A549 (cell line): ENCODE data around the gene B3GAT1.

ENCODE experiments used
- CTCF ChIP-seq: fragments of >200 bp; sonication (Bioruptor Twin); formaldehyde crosslinking; IDR thresholded peaks from 3 replicates; pipeline ENCODE4 v1.5.1; 2016
- MAZ ChIP-seq: fragments of 150-350 bp; IDR thresholded peaks from 2 replicates; pipeline ENCODE4 v1.6.1; 2014; ENCODE audit warnings: antibody characterized with exemption, low read depth, low read length, borderline replicate concordance
- PBX3 ChIP-seq: IDR thresholded peaks from 2 replicates; pipeline ENCODE4 v1.6.1; 2012

GRCh38 chr11:134413826-134414731 lies 2.0 kb upstream of the B3GAT1 start:
- TF ChIP-seq CTCF (no peak), PBX3 (no peak), MAZ (no peak)
